ENCODE measurements around the gene PRKCH.

Gene PRKCH

DNA sequence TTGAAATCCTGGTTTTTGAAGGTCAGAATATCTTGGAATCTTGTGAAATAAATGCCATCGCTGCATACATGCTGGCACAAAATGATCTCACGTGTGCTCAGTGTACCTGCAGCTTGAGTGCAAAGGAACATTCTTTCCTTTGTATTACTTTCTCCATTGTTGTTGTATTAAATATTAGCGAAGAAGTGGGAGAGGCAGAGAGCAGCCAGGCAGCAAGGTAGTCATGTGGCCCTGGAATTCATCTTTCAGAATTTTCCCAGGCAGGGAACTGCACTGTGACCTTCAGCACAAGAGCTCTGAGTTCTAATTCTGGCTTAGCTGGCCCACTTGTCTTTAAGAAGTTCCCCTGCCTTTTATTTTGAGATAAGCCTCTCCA, 145.5 kb downstream of the PRKCH start:
- H3K4me1 ChIP-seq (ENCODE audit: control insufficient read depth, insufficient read depth, low read length) = peaks cover 26% of the 10 kb centered on the region
- POLR2A ChIA-PET = no interaction called here
- TF ChIP-seq ZNF274 (IDR thresholded peaks at IDR 0.05; ENCODE audit: low read length) = no peak
- TF ChIP-seq ZNF274 (tag by site-specific recombination; IDR thresholded peaks at IDR 0.05; ENCODE audit: borderline replicate concordance) = no peak
- no peak for TF ChIP-seq ZNF211 (tag by site-specific recombination; IDR thresholded peaks at IDR 0.05; ENCODE audit: low read depth)
- no peak for TF ChIP-seq EGR2 (tag by site-specific recombination; IDR thresholded peaks at IDR 0.05; ENCODE audit: low read depth)
- TF ChIP-seq ZNF621 (tag by site-specific recombination; IDR thresholded peaks at IDR 0.05) = no peak
- H3K36me3 ChIP-seq (ENCODE audit: control insufficient read depth in 2 of 2, insufficient read depth in 1 of 2, low read length in 2 of 2) = no peaks in the 10 kb centered on the region
- H3K27ac ChIP-seq (ENCODE audit: extremely low read depth, low read depth, low read length) = no peak overlapping the region
- H3K9me3 ChIP-seq (ENCODE audit: control insufficient read depth, insufficient read depth, low read depth, low read length) = no peaks in the 10 kb centered on the region
- H3K4me3 ChIP-seq (ENCODE audit: low read depth, low read length) = no peak overlapping the region
- CTCF ChIA-PET = interaction anchor here (1.2 to 2.6 kb wide), 3 partner anchors 9 to 371 kb away, joined by 3 to 11 read pairs (median 4); no protein-coding TSS in a partner anchor

DNA sequence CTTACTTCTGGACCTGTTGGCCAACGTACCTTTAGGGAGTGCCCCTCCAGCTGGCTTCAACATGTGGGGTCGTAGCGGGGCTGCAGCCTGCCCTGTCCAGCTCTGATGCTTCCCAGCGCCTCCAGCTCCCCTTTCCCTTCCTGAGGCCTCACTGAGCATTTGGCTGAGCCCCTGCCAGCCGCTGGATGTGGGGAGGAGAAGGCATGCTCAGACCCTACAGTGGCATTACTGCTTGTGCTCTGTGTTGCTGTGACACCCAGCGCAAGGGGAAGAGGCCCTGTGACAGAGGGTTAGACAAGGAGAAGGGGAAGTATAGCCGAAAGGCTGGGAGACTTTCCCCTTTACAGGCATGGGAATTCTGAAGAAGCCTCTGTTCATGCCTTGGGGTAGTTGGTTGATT, 145.9 kb downstream of the PRKCH start:
- ChIA-PET CTCF (interaction anchor here (1.2 to 2.6 kb wide), 3 partner anchors 8 to 370 kb away, joined by 3 to 11 read pairs (median 4); no protein-coding TSS in a partner anchor), POLR2A (no interaction called here)
- TF ChIP-seq, protein P1, sequence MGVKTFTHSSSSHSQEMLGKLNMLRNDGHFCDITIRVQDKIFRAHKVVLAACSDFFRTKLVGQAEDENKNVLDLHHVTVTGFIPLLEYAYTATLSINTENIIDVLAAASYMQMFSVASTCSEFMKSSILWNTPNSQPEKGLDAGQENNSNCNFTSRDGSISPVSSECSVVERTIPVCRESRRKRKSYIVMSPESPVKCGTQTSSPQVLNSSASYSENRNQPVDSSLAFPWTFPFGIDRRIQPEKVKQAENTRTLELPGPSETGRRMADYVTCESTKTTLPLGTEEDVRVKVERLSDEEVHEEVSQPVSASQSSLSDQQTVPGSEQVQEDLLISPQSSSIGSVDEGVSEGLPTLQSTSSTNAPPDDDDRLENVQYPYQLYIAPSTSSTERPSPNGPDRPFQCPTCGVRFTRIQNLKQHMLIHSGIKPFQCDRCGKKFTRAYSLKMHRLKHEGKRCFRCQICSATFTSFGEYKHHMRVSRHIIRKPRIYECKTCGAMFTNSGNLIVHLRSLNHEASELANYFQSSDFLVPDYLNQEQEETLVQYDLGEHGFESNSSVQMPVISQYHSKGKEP (tag by site-specific recombination; IDR thresholded peaks at IDR 0.05) = no peak
- TF ChIP-seq ZNF747 (tag by site-specific recombination; IDR thresholded peaks at IDR 0.05) = no peak
- no peak for TF ChIP-seq ZSCAN16 (tag by site-specific recombination; IDR thresholded peaks at IDR 0.05)
- TF ChIP-seq, protein P2, sequence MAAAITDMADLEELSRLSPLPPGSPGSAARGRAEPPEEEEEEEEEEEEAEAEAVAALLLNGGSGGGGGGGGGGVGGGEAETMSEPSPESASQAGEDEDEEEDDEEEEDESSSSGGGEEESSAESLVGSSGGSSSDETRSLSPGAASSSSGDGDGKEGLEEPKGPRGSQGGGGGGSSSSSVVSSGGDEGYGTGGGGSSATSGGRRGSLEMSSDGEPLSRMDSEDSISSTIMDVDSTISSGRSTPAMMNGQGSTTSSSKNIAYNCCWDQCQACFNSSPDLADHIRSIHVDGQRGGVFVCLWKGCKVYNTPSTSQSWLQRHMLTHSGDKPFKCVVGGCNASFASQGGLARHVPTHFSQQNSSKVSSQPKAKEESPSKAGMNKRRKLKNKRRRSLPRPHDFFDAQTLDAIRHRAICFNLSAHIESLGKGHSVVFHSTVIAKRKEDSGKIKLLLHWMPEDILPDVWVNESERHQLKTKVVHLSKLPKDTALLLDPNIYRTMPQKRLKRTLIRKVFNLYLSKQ (tag by site-specific recombination; IDR thresholded peaks at IDR 0.05; ENCODE audit: borderline replicate concordance) = no peak
- no peak for TF ChIP-seq ZNF121 (tag by site-specific recombination; IDR thresholded peaks at IDR 0.05)
- TF ChIP-seq ZNF654 (tag by site-specific recombination; IDR thresholded peaks at IDR 0.05; ENCODE audit: low read depth) = no peak
- TF ChIP-seq ZNF155 (tag by site-specific recombination; IDR thresholded peaks at IDR 0.05) = no peak
- no peak for TF ChIP-seq ZNF202 (tag by site-specific recombination; IDR thresholded peaks at IDR 0.05; ENCODE audit: borderline replicate concordance)
- TF ChIP-seq SP7 (tag by site-specific recombination; IDR thresholded peaks at IDR 0.05) = no peak
- TF ChIP-seq ZNF600 (tag by site-specific recombination; IDR thresholded peaks at IDR 0.05) = no peak
- Histone ChIP-seq H3K9me3 (ENCODE audit: control insufficient read depth, insufficient read depth, low read depth, low read length) (no peaks in the 10 kb centered on the region), H3K4me1 (ENCODE audit: control insufficient read depth, insufficient read depth, low read length) (peaks cover 28% of the 10 kb centered on the region), H3K27ac (ENCODE audit: extremely low read depth, low read depth, low read length) (no peak overlapping the region), H3K36me3 (ENCODE audit: control insufficient read depth in 2 of 2, insufficient read depth in 1 of 2, low read length in 2 of 2) (no peaks in the 10 kb centered on the region), H3K4me3 (ENCODE audit: low read depth, low read length) (no peak overlapping the region)

DNA sequence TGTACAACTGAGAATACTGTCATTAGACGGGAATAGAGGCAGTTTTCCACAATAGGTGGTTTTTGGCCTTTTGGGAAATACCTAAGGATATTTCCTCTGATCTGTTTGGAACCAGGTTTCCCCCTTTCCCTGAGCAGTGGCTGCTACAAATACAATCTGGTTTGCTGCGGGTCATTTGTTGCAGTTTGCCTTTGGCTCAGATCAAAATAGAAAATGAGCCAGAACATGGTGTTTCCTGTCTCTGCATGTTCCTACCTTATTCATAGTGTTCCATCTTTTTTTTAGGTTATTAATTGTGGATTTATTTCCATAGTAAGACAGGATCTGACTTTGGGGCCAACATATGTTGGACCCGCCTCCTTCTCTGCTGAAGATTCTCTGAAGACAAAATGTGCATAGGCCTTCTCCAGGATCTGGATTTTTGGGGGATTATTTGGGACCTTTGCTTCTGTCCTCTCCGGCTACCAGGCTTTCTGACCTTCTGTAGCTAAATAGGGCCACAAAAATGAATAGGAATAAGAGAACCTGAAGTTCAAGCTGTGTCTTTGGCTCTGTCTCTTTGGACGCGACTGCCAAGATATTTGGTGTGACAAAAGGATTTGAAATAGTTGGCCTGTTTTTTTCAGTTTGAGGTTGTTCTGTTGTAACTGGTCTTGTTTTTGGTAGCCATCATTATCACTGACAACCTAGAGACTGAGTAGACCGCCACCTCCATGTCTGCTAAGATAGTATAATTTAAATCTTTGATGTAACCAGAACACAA, 146.9 kb downstream of the PRKCH start:
- ChIA-PET POLR2A (interaction anchor here (0.5 kb wide), 1 partner anchor 809 kb away, joined by 4 read pairs; no protein-coding TSS in a partner anchor), CTCF (interaction anchor here (0.7 kb wide), 1 partner anchor 24 kb away, joined by 3 read pairs; no protein-coding TSS in a partner anchor)
- peaks cover 22% of the 10 kb centered on the region for H3K4me1 ChIP-seq (ENCODE audit: control insufficient read depth, insufficient read depth, low read length)

More for the DNA sequence above, 146.9 kb downstream of the PRKCH start:
- no peak overlapping the region for H3K27ac ChIP-seq (ENCODE audit: extremely low read depth, low read depth, low read length)
- H3K36me3 ChIP-seq (ENCODE audit: control insufficient read depth in 2 of 2, insufficient read depth in 1 of 2, low read length in 2 of 2) = no peaks in the 10 kb centered on the region
- no peak for TF ChIP-seq HOXD13 (CRISPR knock-in tag; IDR thresholded peaks at IDR 0.05; ENCODE audit: borderline replicate concordance)
- TF ChIP-seq KLF7 (tag by site-specific recombination; IDR thresholded peaks at IDR 0.05; ENCODE audit: borderline replicate concordance) = no peak
- TF ChIP-seq ZNF174 (tag by site-specific recombination; IDR thresholded peaks at IDR 0.05) = no peak
- TF ChIP-seq ZNF10 (tag by site-specific recombination; IDR thresholded peaks at IDR 0.05) = no peak
- TF ChIP-seq, protein P3, sequence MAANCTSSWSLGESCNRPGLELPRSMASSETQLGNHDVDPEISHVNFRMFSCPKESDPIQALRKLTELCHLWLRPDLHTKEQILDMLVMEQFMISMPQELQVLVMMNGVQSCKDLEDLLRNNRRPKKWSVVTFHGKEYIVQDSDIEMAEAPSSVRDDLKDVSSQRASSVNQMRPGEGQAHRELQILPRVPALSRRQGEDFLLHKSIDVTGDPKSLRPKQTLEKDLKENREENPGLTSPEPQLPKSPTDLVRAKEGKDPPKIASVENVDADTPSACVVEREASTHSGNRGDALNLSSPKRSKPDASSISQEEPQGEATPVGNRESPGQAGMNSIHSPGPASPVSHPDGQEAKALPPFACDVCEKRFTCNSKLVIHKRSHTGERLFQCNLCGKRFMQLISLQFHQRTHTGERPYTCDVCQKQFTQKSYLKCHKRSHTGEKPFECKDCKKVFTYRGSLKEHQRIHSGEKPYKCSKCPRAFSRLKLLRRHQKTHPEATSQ (tag by site-specific recombination; IDR thresholded peaks at IDR 0.05) = no peak
- no peak for TF ChIP-seq ZNF2 (tag by site-specific recombination; IDR thresholded peaks at IDR 0.05)
- no peak for TF ChIP-seq WT1 (tag by site-specific recombination; IDR thresholded peaks at IDR 0.05)
- no peak for TF ChIP-seq ZNF121 (tag by site-specific recombination; IDR thresholded peaks at IDR 0.05)
- H3K9me3 ChIP-seq (ENCODE audit: control insufficient read depth, insufficient read depth, low read depth, low read length) = no peaks in the 10 kb centered on the region
- no peak overlapping the region for H3K4me3 ChIP-seq (ENCODE audit: low read depth, low read length)
